HCT116 (cell line): ENCODE data around the gene CADPS2. TPM values are rescaled to one million over a fixed set of nuclear protein-coding genes. Genes with fewer than 3 reads are reported as not detected.

Source experiments
- ATAC-seq: fragments of 200-7000 bp; cut with Tn5 transposase; 2 replicates; pipeline ENCODE4 v1.9.1; 2020; ENCODE audit warnings: mild to moderate bottlenecking, moderate library complexity
- BruUV-seq: library from RNA; stranded (reverse); fragments of 400-500 nt; replicated peaks from 2 replicates; lab custom pipeline; 2021; lab: Mats Ljungman, UMichigan
- CTCF ChIA-PET: fragments of 300-600 bp; sonication (Branson Sonifier 250); formaldehyde crosslinking; loops from one replicate; lab custom pipeline; 2021; ENCODE audit warnings: antibody characterized with exemption; lab: Charles Lee
- POLR2A ChIA-PET: fragments of 300-600, 350-600 bp; sonication (Branson Sonifier 250); formaldehyde crosslinking; loops from one replicate; lab custom pipeline; 2021; ENCODE audit warnings: antibody characterized with exemption; lab: Charles Lee
- RAD21 ChIA-PET, 2 experiments: fragments of 300-600 bp; sonication (Branson Sonifier 250); formaldehyde crosslinking; loops; one replicate each; lab custom pipeline; 2023; ENCODE audit warnings: low total read pairs in 2 of 2; ENCODE audit not compliant: uncharacterized antibody in 2 of 2, unreplicated experiment in 2 of 2, low non-redundant PET in 1 of 2; lab: Charles Lee
- DNase-seq: peaks from one replicate; pipeline ENCODE4 v3.0.0-alpha.2; 2010; ENCODE audit warnings: low read depth, low spot score
- H2AFZ ChIP-seq: fragments of 200-600 bp; shearing (Covaris generic), sonication (generic); 2 replicates; pipeline ENCODE4 v1.6.1; 2017; ENCODE audit warnings: low read depth, mixed run types, mixed read lengths, antibody characterized with exemption, low read length; ENCODE audit not compliant: poor library complexity, severe bottlenecking
- H3K27ac ChIP-seq: 2 replicates; pipeline ENCODE4 v1.5.1; 2012; ENCODE audit warnings: low read depth, low read length
- H3K27me3 ChIP-seq: fragments of 200-600 bp; sonication (generic); 2 replicates; pipeline ENCODE4 v1.6.1; 2016; ENCODE audit warnings: mixed run types, low read length, mixed read lengths; ENCODE audit not compliant: insufficient read depth
- H3K36me3 ChIP-seq, 2 experiments: fragments of 200-500 bp in 1 of 2; fragments of 200-600 bp in 1 of 2; sonication (Bioruptor generic) in 1 of 2; sonication (generic) in 1 of 2; 2 replicates each; pipeline versions ENCODE4 v1.5.1 to v1.6.1; 2014 to 2016; ENCODE audit warnings: low read length in 2 of 2, inconsistent platforms in 1 of 2, mixed read lengths in 1 of 2, mixed run types in 1 of 2; ENCODE audit not compliant: insufficient read depth in 2 of 2, control insufficient read depth in 1 of 2
- H3K4me1 ChIP-seq, 2 experiments: fragments of 200-600 bp in 1 of 2; sonication (generic) in 1 of 2; 2 replicates each; pipeline versions ENCODE4 v1.5.1 to v1.6.1; 2012 to 2017; ENCODE audit warnings: low read length in 2 of 2, inconsistent platforms in 1 of 2, mild to moderate bottlenecking in 1 of 2, mixed read lengths in 1 of 2, mixed run types in 1 of 2, moderate library complexity in 1 of 2; ENCODE audit not compliant: insufficient read depth in 2 of 2, control insufficient read depth in 1 of 2
- H3K4me2 ChIP-seq: fragments of 200-600 bp; sonication (generic); 2 replicates; pipeline ENCODE4 v1.6.1; 2017; ENCODE audit warnings: mixed run types, low read length, mixed read lengths
- H3K4me3 ChIP-seq, 2 experiments: fragments of 200-600 bp in 1 of 2; sonication (generic) in 1 of 2; replicated peaks in 1 of 2; 2 replicates each; pipeline ENCODE4 v1.5.1; 2011 to 2016; ENCODE audit warnings: low read length in 2 of 2, control low read depth in 1 of 2, low read depth in 1 of 2, mild to moderate bottlenecking in 1 of 2, mixed read lengths in 1 of 2, mixed run types in 1 of 2
- H3K79me2 ChIP-seq: fragments of 200-600 bp; sonication (generic); 2 replicates; pipeline ENCODE4 v1.6.1; 2017; ENCODE audit warnings: mild to moderate bottlenecking, mixed run types, low read length, moderate library complexity, mixed read lengths; ENCODE audit not compliant: insufficient read depth
- H3K9ac ChIP-seq: fragments of 200-600 bp; sonication (generic); 2 replicates; pipeline ENCODE4 v1.6.1; 2016; ENCODE audit warnings: low read length, mixed read lengths
- H3K9me2 ChIP-seq: fragments of 200-600 bp; sonication (generic), shearing (Covaris generic); 2 replicates; pipeline ENCODE4 v1.6.1; 2017; ENCODE audit warnings: mixed run types, mild to moderate bottlenecking, moderate library complexity; ENCODE audit not compliant: insufficient read depth
- H3K9me3 ChIP-seq, 2 experiments: fragments of 200-500 bp in 1 of 2; fragments of 200-600 bp in 1 of 2; sonication (Bioruptor generic) in 1 of 2; sonication (generic) in 1 of 2; 2 replicates each; pipeline ENCODE4 v1.6.1; 2014 to 2017; ENCODE audit warnings: low read length in 2 of 2, mixed read lengths in 2 of 2, inconsistent platforms in 1 of 2, low read depth in 1 of 2, mild to moderate bottlenecking in 1 of 2, mixed run types in 1 of 2, moderate library complexity in 1 of 2; ENCODE audit not compliant: control insufficient read depth in 1 of 2, insufficient read depth in 1 of 2
- H4K20me1 ChIP-seq: fragments of 200-600 bp; sonication (generic), shearing (Covaris generic); 2 replicates; pipeline ENCODE4 v1.6.1; 2017; ENCODE audit warnings: mixed run types, mild to moderate bottlenecking, moderate library complexity; ENCODE audit not compliant: insufficient read depth
- CEBPB ChIP-seq: IDR thresholded peaks from 2 replicates; pipeline ENCODE4 v1.6.1; 2012; ENCODE audit warnings: low read depth
- EGR1 ChIP-seq: IDR thresholded peaks from 2 replicates; pipeline ENCODE4 v1.6.1; 2012; ENCODE audit warnings: low read depth
- ELF1 ChIP-seq: IDR thresholded peaks from 2 replicates; pipeline ENCODE4 v1.6.1; 2012; ENCODE audit warnings: low read depth, borderline replicate concordance
- EZH2 ChIP-seq: fragments of 200-600 bp; sonication (generic); IDR thresholded peaks from 2 replicates; pipeline ENCODE4 v1.6.1; 2017; ENCODE audit warnings: antibody characterized with exemption, mixed run types
- EZH2phosphoT487 ChIP-seq: fragments of 200-600 bp; IDR thresholded peaks from 2 replicates; pipeline ENCODE4 v1.6.1; 2018; ENCODE audit warnings: antibody characterized with exemption, borderline replicate concordance
- FOSL1 ChIP-seq: IDR thresholded peaks from 2 replicates; pipeline ENCODE4 v1.6.1; 2012; ENCODE audit warnings: low read depth
- JUND ChIP-seq: IDR thresholded peaks from 2 replicates; pipeline ENCODE4 v1.6.1; 2012
- POLR2A ChIP-seq: IDR thresholded peaks from 2 replicates; pipeline ENCODE4 v1.7.0; 2011; ENCODE audit warnings: borderline replicate concordance; ENCODE audit not compliant: insufficient read depth, insufficient read length; ENCODE audit errors: extremely low read depth
- POLR2AphosphoS5 ChIP-seq: IDR thresholded peaks from 2 replicates; pipeline ENCODE4 v1.6.1; 2011; ENCODE audit warnings: mild to moderate bottlenecking, low read depth, low read length, moderate library complexity
- RAD21 ChIP-seq: IDR thresholded peaks from 2 replicates; pipeline ENCODE4 v1.6.1; 2012; ENCODE audit warnings: low read depth, mild to moderate bottlenecking
- SIN3A ChIP-seq: IDR thresholded peaks from 2 replicates; pipeline ENCODE4 v1.6.1; 2012; ENCODE audit warnings: low read depth
- SP1 ChIP-seq: IDR thresholded peaks from 2 replicates; pipeline ENCODE4 v1.6.1; 2012; ENCODE audit warnings: low read depth
- SRF ChIP-seq: IDR thresholded peaks from 2 replicates; pipeline ENCODE4 v1.6.1; 2012; ENCODE audit warnings: low read depth
- YY1 ChIP-seq: IDR thresholded peaks from 2 replicates; pipeline ENCODE4 v1.6.1; 2011; ENCODE audit warnings: low read length, low read depth, moderate library complexity, mild to moderate bottlenecking; ENCODE audit not compliant: insufficient replicate concordance; ENCODE audit errors: extremely low read depth
- ZFX ChIP-seq: fragments of 450-650 bp; IDR thresholded peaks from 2 replicates; pipeline ENCODE4 v1.6.1; 2017
- ZNF274 ChIP-seq: fragments of 200-500 bp; sonication (Bioruptor generic); IDR thresholded peaks from 2 replicates; pipeline ENCODE4 v1.6.1; 2014; ENCODE audit warnings: mild to moderate bottlenecking, low read depth, low read length, inconsistent platforms
- intact Hi-C: fragments of 100-400 bp; cut with micrococcal nuclease; formaldehyde crosslinking; loops from 2 replicates; pipeline ENCODE4 v1.10.0; 2022
- total RNA-seq: library from RNA; stranded (reverse); gene quantifications from one replicate; pipeline ENCODE4 v1.2.1, GENCODE V29; 2021; ENCODE audit not compliant: unreplicated experiment
- TF ChIP-seq, protein P1 (sequence below): IDR thresholded peaks from 2 replicates; pipeline ENCODE4 v1.6.1; 2012
- TF ChIP-seq, protein P2 (sequence below): IDR thresholded peaks from 2 replicates; pipeline ENCODE4 v1.6.1; 2012
- TF ChIP-seq, protein P3 (sequence below): IDR thresholded peaks from 2 replicates; pipeline ENCODE4 v1.6.1; 2011; ENCODE audit warnings: mild to moderate bottlenecking, low read length, moderate library complexity; ENCODE audit not compliant: insufficient replicate concordance; ENCODE audit errors: extremely low read depth
- TF ChIP-seq, protein P4 (sequence below): IDR thresholded peaks from 2 replicates; pipeline ENCODE4 v1.6.1; 2012; ENCODE audit warnings: low read depth

Gene CADPS2
- total RNA-seq, 1 experiment from 2014 or later: 7.5 TPM

DNA sequence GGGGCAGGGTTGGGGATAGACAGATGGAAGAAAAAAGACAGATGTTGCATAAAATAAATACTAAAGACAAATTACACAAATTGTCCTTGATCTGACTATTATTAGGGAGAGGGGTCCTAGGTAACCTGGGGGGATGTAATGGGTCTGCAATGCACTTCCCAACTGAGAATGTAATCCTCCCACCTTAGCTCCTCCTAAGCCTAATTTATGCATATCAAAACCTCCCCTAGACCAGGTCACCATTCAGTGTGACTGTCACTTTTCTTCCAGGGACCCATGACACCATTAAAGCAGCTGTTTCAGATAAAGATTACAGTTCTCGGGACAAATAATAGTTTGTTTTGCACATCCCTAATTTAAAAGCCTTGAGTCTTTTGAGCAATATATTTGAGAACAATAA lies 447.8 kb downstream of the CADPS2 start:
- no peak overlapping the region for H3K9ac ChIP-seq
- no peak overlapping the region for H3K4me2 ChIP-seq
- H3K27me3 ChIP-seq: no peaks in the 10 kb centered on the region
- ChIA-PET CTCF (no interaction called here), POLR2A (no interaction called here), RAD21 (no interaction called here)
- H3K9me2 ChIP-seq: no peaks in the 10 kb centered on the region
- H3K79me2 ChIP-seq: no peaks in the 10 kb centered on the region
- no peak overlapping the region for H3K27ac ChIP-seq
- ATAC-seq (no peak), DNase-seq (no peak)
- H3K4me3 ChIP-seq: no peak overlapping the region
- no peaks in the 10 kb centered on the region for H3K4me1 ChIP-seq
- no peaks in the 10 kb centered on the region for H3K9me3 ChIP-seq
- TF ChIP-seq EGR1 (no peak), SIN3A (no peak), CEBPB (no peak), ZFX (no peak), YY1 (no peak), EZH2 (no peak), POLR2A (no peak), POLR2AphosphoS5 (no peak), FOSL1 (no peak), ELF1 (no peak), EZH2phosphoT487 (no peak), JUND (no peak), RAD21 (no peak), SRF (no peak), ZNF274 (no peak), SP1 (no peak)
- TF ChIP-seq, protein P1, sequence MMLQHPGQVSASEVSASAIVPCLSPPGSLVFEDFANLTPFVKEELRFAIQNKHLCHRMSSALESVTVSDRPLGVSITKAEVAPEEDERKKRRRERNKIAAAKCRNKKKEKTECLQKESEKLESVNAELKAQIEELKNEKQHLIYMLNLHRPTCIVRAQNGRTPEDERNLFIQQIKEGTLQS: no peak
- TF ChIP-seq, protein P2, sequence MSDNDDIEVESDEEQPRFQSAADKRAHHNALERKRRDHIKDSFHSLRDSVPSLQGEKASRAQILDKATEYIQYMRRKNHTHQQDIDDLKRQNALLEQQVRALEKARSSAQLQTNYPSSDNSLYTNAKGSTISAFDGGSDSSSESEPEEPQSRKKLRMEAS: no peak
- TF ChIP-seq, protein P3, sequence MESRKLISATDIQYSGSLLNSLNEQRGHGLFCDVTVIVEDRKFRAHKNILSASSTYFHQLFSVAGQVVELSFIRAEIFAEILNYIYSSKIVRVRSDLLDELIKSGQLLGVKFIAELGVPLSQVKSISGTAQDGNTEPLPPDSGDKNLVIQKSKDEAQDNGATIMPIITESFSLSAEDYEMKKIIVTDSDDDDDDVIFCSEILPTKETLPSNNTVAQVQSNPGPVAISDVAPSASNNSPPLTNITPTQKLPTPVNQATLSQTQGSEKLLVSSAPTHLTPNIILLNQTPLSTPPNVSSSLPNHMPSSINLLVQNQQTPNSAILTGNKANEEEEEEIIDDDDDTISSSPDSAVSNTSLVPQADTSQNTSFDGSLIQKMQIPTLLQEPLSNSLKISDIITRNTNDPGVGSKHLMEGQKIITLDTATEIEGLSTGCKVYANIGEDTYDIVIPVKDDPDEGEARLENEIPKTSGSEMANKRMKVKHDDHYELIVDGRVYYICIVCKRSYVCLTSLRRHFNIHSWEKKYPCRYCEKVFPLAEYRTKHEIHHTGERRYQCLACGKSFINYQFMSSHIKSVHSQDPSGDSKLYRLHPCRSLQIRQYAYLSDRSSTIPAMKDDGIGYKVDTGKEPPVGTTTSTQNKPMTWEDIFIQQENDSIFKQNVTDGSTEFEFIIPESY: no peak
- TF ChIP-seq, protein P4, sequence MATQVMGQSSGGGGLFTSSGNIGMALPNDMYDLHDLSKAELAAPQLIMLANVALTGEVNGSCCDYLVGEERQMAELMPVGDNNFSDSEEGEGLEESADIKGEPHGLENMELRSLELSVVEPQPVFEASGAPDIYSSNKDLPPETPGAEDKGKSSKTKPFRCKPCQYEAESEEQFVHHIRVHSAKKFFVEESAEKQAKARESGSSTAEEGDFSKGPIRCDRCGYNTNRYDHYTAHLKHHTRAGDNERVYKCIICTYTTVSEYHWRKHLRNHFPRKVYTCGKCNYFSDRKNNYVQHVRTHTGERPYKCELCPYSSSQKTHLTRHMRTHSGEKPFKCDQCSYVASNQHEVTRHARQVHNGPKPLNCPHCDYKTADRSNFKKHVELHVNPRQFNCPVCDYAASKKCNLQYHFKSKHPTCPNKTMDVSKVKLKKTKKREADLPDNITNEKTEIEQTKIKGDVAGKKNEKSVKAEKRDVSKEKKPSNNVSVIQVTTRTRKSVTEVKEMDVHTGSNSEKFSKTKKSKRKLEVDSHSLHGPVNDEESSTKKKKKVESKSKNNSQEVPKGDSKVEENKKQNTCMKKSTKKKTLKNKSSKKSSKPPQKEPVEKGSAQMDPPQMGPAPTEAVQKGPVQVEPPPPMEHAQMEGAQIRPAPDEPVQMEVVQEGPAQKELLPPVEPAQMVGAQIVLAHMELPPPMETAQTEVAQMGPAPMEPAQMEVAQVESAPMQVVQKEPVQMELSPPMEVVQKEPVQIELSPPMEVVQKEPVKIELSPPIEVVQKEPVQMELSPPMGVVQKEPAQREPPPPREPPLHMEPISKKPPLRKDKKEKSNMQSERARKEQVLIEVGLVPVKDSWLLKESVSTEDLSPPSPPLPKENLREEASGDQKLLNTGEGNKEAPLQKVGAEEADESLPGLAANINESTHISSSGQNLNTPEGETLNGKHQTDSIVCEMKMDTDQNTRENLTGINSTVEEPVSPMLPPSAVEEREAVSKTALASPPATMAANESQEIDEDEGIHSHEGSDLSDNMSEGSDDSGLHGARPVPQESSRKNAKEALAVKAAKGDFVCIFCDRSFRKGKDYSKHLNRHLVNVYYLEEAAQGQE: no peak
- H4K20me1 ChIP-seq: no peaks in the 10 kb centered on the region
- H3K36me3 ChIP-seq: no peaks in the 10 kb centered on the region
- no peak overlapping the region for H2AFZ ChIP-seq
- no TSS peak for BruUV-seq
- intact Hi-C loops: no loop called here
